Activated T-helper 2 cell treated with anti-CD3 and anti-CD28 coated beads, Interferon-gamma antibody, Interleukin-2, Interleukin-4, amounts not matched to agents 10 μg/mL and 5 μg/mL and 100 μg/mL, durations not matched to agents 14 hours and 24 hours and 36 hours (primary cell): Measurements from ENCODE around the gene ANXA10. TPM values are rescaled to one million over a fixed set of nuclear protein-coding genes. Genes with fewer than 3 reads are reported as not detected.
"Not testable (repeated sequence)": the region's sequence is repeated elsewhere in the genome, so short reads cannot be mapped to it uniquely, and the experiment has no call there.

Experiments used
- DNase-seq: peaks from one replicate; pipeline ENCODE4 v3.0.0; 2021; ENCODE audit warnings: low spot score
- H3K27ac Mint-ChIP-seq: one replicate; pipeline ENCODE4 v1.8.0; 2021; ENCODE audit warnings: mixed read lengths
- H3K27me3 Mint-ChIP-seq: one replicate; pipeline ENCODE4 v1.8.0; 2021; ENCODE audit warnings: low read depth, mixed read lengths
- H3K36me3 Mint-ChIP-seq: one replicate; pipeline ENCODE4 v1.8.0; 2021; ENCODE audit warnings: low read depth, mixed read lengths
- H3K4me1 Mint-ChIP-seq: one replicate; pipeline ENCODE4 v1.8.0; 2021; ENCODE audit warnings: low read depth, mixed read lengths
- H3K4me3 Mint-ChIP-seq: one replicate; pipeline ENCODE4 v1.8.0; 2021; ENCODE audit warnings: low read depth, mild to moderate bottlenecking, moderate library complexity, mixed read lengths
- H3K9me3 Mint-ChIP-seq: one replicate; pipeline ENCODE4 v1.8.0; 2021; ENCODE audit warnings: mixed read lengths
- intact Hi-C: fragments of 100-400 bp; cut with micrococcal nuclease; formaldehyde crosslinking; loops from one replicate; pipeline ENCODE4 v1.15.1; 2023
- total RNA-seq: library from RNA; stranded (reverse); gene quantifications from 2 replicates; pipeline ENCODE4 v1.2.3, GENCODE V29; 2022

ANXA10 gene
- total RNA-seq, 1 donor from 2014 or later, result not detected

GRCh38 chr4:168095776-168096406 is 3.6 kb downstream of the ANXA10 start:
- Mint-ChIP-seq H3K4me1 (no peaks in the 10 kb centered on the region), H3K4me3 (no peak overlapping the region), H3K9me3 (no peaks in the 10 kb centered on the region), H3K27ac (no peak overlapping the region), H3K27me3 (no peaks in the 10 kb centered on the region), H3K36me3 (no peaks in the 10 kb centered on the region)
- no peak for DNase-seq
- intact Hi-C loops, result no loop called here

DNA sequence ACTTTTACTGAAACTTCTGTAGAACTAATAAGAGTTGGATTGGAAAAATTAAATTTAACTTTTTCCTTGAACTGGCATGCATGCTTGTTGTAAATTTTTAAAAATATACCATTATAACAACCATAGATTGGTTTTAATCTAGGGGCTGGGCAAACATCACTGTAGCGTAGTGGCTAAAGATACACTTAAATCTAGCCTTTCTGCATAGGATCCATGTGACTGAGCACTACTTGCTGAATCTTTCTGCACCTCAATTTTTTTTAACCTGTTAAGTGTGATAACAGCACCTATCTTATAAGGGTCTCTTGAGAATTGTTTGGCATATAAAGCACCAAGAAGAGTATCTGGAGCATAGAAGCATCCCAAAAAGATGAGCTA is 4.1 kb downstream of the ANXA10 start:
- DNase-seq, result no peak
- H3K36me3 Mint-ChIP-seq, result no peaks in the 10 kb centered on the region
- H3K4me3 Mint-ChIP-seq, result no peak overlapping the region
- no peaks in the 10 kb centered on the region for H3K27me3 Mint-ChIP-seq
- no peaks in the 10 kb centered on the region for H3K9me3 Mint-ChIP-seq
- intact Hi-C loops, result no loop called here
- H3K27ac Mint-ChIP-seq, result no peak overlapping the region
- no peaks in the 10 kb centered on the region for H3K4me1 Mint-ChIP-seq

GRCh38 chr4:168097161-168097560 is 4.8 kb downstream of the ANXA10 start:
- DNase-seq, result no peak
- Mint-ChIP-seq H3K27ac (no peak overlapping the region), H3K9me3 (no peaks in the 10 kb centered on the region), H3K27me3 (no peaks in the 10 kb centered on the region), H3K4me3 (no peak overlapping the region), H3K4me1 (no peaks in the 10 kb centered on the region), H3K36me3 (no peaks in the 10 kb centered on the region)
- intact Hi-C loops, result no loop called here

- Mint-ChIP-seq H3K4me1 (no peaks in the 10 kb centered on the region), H3K27me3 (no peaks in the 10 kb centered on the region), H3K36me3 (no peaks in the 10 kb centered on the region), H3K27ac (no peak overlapping the region), H3K4me3 (no peak overlapping the region), H3K9me3 (no peaks in the 10 kb centered on the region)
- intact Hi-C loops, result no loop called here
- DNase-seq, result no peak
Measured at GRCh38 chr4:168098248-168098717, 5.9 kb downstream of the ANXA10 start.

- no peak for DNase-seq
- no peaks in the 10 kb centered on the region for H3K9me3 Mint-ChIP-seq
- no peak overlapping the region for H3K27ac Mint-ChIP-seq
- no peaks in the 10 kb centered on the region for H3K4me1 Mint-ChIP-seq
- H3K27me3 Mint-ChIP-seq, result no peaks in the 10 kb centered on the region
- H3K36me3 Mint-ChIP-seq, result no peaks in the 10 kb centered on the region
- no peak overlapping the region for H3K4me3 Mint-ChIP-seq
- intact Hi-C loops, result no loop called here
Measured at GRCh38 chr4:168099195-168099594, 6.9 kb downstream of the ANXA10 start.

- H3K27ac Mint-ChIP-seq, result no peak overlapping the region
- no peaks in the 10 kb centered on the region for H3K4me1 Mint-ChIP-seq
- H3K9me3 Mint-ChIP-seq, result no peaks in the 10 kb centered on the region
- H3K27me3 Mint-ChIP-seq, result no peaks in the 10 kb centered on the region
- H3K36me3 Mint-ChIP-seq, result no peaks in the 10 kb centered on the region
- no peak overlapping the region for H3K4me3 Mint-ChIP-seq
- DNase-seq, result no peak
- intact Hi-C loops, result no loop called here
Measured at GRCh38 chr4:168101026-168101425, 8.7 kb downstream of the ANXA10 start.

DNA sequence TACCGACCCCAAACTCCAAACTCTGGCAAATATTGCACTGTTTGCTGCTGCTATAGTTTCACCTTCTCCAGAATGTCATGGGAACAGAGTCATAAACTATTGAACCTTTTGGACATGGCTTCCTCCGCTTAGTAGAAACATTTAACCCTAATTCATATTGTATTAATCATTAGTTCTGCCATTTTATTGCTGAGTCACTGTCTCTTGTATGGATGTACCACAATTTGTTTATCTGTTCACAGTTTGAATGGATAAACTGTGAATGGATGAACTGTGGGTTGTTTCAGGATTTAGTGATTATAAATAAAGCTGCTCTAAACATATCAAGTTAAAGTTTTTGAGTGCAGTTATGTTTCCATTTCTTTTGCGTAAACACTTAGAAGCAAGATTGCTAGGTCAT is 10.1 kb downstream of the ANXA10 start:
- H3K4me1 Mint-ChIP-seq, result no peaks in the 10 kb centered on the region
- no peaks in the 10 kb centered on the region for H3K36me3 Mint-ChIP-seq
- intact Hi-C loops, result no loop called here

DNA sequence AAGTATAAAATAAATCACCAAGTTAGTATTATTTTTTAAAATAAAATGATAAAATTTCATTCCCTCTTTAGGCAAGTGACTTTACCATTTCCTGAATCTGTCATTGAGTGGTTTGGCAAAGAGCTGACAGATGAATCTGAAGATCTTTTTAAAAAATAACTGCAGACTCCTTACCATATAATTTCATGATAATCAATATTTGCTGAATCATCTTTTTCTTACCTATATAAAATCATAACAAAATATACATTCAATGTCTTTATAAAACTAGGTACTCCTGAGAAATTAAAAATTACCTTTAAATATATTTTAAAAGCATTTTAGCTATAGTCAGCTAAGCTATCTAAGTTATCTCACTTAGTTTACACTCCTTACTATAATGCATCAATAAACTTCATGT is 17.2 kb downstream of the ANXA10 start:
- H3K27ac Mint-ChIP-seq, result no peak overlapping the region
- H3K9me3 Mint-ChIP-seq, result no peaks in the 10 kb centered on the region
- DNase-seq, result no peak
- H3K36me3 Mint-ChIP-seq, result no peaks in the 10 kb centered on the region
- no peak overlapping the region for H3K4me3 Mint-ChIP-seq
- no peaks in the 10 kb centered on the region for H3K27me3 Mint-ChIP-seq
- intact Hi-C loops, result no loop called here
- H3K4me1 Mint-ChIP-seq, result no peaks in the 10 kb centered on the region

More for the DNA sequence above, 10.1 kb downstream of the ANXA10 start:
- DNase-seq, result no peak
- Mint-ChIP-seq H3K27me3 (no peaks in the 10 kb centered on the region), H3K9me3 (no peaks in the 10 kb centered on the region), H3K27ac (no peak overlapping the region), H3K4me3 (no peak overlapping the region)

- DNase-seq, H3K36me3 Mint-ChIP-seq, H3K4me1 Mint-ChIP-seq, H3K27me3 Mint-ChIP-seq, H3K9me3 Mint-ChIP-seq, H3K27ac Mint-ChIP-seq, intact Hi-C loops, H3K4me3 Mint-ChIP-seq: not testable (repeated sequence)
Measured at GRCh38 chr4:168113059-168113458, 20.7 kb downstream of the ANXA10 start.

DNA sequence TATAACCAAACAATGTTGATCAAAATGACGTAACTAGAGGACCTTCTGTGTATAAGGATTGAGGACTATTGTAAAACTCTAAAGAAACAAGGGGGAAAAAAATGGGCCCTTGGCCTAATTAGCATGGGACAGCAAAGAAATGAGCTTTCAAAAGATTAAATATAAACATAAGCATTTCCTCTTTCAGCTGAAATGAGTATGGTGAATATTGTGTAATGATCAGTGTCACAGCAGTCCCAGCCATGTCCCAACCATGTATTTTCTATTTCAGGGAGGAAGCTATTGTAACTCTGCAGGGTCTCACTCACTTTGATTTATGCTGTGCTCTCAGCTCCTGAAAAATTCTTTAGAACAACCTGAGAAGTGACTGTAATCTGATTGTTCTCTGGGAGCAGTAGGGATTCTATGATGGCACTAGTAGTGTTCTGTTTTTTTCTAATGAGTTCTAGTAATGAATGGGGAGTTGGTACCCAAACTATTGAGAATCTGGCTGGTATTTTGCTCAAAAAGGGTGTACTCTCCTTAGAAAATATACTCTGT is 25.8 kb downstream of the ANXA10 start:
- intact Hi-C loops, result no loop called here
- no peaks in the 10 kb centered on the region for H3K4me1 Mint-ChIP-seq
- H3K4me3 Mint-ChIP-seq, result no peak overlapping the region
- DNase-seq, result no peak
- no peak overlapping the region for H3K27ac Mint-ChIP-seq
- no peaks in the 10 kb centered on the region for H3K9me3 Mint-ChIP-seq
- H3K27me3 Mint-ChIP-seq, result no peaks in the 10 kb centered on the region
- no peaks in the 10 kb centered on the region for H3K36me3 Mint-ChIP-seq

DNA sequence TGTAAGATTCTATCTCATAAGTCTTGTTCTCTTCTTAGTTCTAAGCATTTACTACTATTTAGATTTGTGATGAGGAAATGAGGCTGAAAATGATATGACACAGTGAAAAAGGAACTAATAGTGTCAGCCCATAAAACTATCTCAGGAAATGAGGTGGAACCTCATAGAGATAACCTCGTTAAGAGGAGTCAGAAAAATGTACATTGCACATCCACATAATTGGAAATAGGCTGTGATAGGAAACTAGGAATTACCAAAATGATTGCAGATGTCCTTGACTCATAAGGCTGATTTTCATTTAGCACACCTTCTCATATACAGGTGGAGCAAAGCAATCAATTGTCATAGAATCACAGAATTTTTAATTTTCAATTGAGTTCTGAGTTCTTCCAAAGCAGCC is 26.8 kb downstream of the ANXA10 start:
- no peak overlapping the region for H3K4me3 Mint-ChIP-seq
- no peaks in the 10 kb centered on the region for H3K4me1 Mint-ChIP-seq
- no peaks in the 10 kb centered on the region for H3K36me3 Mint-ChIP-seq
- DNase-seq, result no peak
- H3K27ac Mint-ChIP-seq, result no peak overlapping the region
- H3K9me3 Mint-ChIP-seq, result no peaks in the 10 kb centered on the region
- H3K27me3 Mint-ChIP-seq, result no peaks in the 10 kb centered on the region
- intact Hi-C loops, result no loop called here

GRCh38 chr4:168119890-168120289 is 27.6 kb downstream of the ANXA10 start:
- H3K4me1 Mint-ChIP-seq, result no peaks in the 10 kb centered on the region
- intact Hi-C loops, result no loop called here
- H3K36me3 Mint-ChIP-seq, result no peaks in the 10 kb centered on the region
- no peaks in the 10 kb centered on the region for H3K9me3 Mint-ChIP-seq
- no peak overlapping the region for H3K4me3 Mint-ChIP-seq
- H3K27me3 Mint-ChIP-seq, result no peaks in the 10 kb centered on the region
- no peak for DNase-seq
- no peak overlapping the region for H3K27ac Mint-ChIP-seq

GRCh38 chr4:168120811-168121210 is 28.5 kb downstream of the ANXA10 start:
- intact Hi-C loops, result no loop called here
- Mint-ChIP-seq H3K4me3 (no peak overlapping the region), H3K27ac (no peak overlapping the region), H3K36me3 (no peaks in the 10 kb centered on the region), H3K9me3 (no peaks in the 10 kb centered on the region), H3K27me3 (no peaks in the 10 kb centered on the region), H3K4me1 (no peaks in the 10 kb centered on the region)
- DNase-seq, result no peak
